ENCODE results near the gene AMACR.

GRCh38 chr5:33999978-34000377, 7.9 kb downstream of the AMACR start:
- TF ChIP-seq POLR2A (IDR thresholded peaks at IDR 0.05; ENCODE audit: low read depth, low read length) (no peak), TAF1 (IDR thresholded peaks at IDR 0.05; ENCODE audit: low read depth, low read length) (no peak), SPI1 (IDR thresholded peaks at IDR 0.05; ENCODE audit: low read depth, low read length) (no peak)

All from GM12891 (cell line).